GM21825 (cell line): ENCODE results near the gene ALDH1L2.
"Not testable (repeated sequence)": the region's sequence is repeated elsewhere in the genome, so short reads cannot be mapped to it uniquely, and the experiment has no call there.

ENCODE experiments used
- ATAC-seq: cut with Tn5 transposase; IDR thresholded peaks from one replicate; pipeline ENCODE4 v1.9.1; 2021; ENCODE audit warnings: mild to moderate bottlenecking, moderate library complexity; ENCODE audit not compliant: unreplicated experiment

ALDH1L2 gene

DNA sequence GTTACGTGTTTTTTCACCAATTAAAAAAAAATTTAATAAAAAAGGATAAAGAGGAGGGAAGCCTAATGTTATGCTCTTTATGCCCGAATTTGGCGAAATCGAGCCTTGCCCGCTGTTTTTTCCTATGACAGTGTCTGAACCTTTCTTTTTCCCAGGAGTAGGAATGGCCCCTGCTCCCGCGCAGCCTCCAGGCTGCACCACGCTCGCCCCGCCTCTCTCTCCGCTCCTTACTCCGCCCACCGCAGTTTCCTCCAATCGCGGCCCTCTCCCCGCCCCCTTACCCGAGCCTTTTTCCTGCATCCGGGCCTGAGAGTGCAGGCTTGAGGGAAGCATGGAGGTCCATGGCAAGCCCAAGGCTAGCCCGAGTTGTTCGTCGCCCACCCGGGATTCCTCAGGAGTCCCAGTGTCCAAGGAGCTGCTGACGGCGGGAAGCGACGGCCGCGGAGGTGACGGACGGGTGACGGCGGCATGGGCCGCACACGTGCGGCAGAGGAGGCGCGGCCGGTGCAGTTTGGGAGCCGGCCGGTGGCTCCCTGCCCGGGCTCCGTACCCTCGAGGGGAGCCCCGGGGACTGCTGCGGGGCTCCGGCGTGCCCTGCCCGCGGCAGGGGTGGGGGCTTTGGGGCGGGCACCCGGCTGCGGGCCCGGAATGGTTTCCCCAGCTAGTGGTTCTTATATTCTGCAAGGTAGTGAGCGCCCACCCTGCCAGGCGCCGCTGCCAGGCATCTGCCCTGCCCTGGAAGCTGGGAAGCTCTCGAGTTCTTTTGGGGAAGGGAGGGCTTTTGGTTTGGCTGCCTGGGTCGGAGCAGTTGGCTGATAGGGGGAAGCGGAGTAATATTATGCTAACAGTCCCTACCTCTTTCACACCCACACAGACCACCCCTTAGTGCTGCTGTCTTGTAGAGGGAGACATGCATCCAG lies 98.0 kb downstream of the ALDH1L2 start, which contains the start of gene NOPCHAP1:
Gene NOPCHAP1 (plus strand): TSS at position 295 of the 920 bp plus-strand sequence. CDS start 37 bp downstream, at position 332.
- peak; percentile 96 for ATAC-seq

DNA sequence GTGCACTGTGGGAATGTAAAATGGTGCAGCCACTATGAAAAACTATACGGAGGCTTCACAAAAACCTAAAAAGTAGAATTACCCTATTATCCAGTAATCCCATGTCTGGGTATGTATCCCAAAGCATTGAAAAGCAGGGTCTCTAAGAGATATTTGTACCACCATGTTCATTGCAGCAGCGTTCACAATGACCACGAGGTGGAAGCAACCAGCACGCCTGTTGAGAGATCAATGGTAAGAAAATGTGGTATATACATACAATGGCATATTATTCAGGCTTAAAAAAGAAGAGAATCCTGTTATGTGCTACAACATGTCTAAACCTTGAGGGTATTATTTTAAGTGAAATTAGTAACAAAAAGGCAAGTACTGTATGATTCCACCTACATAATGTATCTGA lies 99.1 kb downstream of the ALDH1L2 start:
- ATAC-seq: no peak

DNA sequence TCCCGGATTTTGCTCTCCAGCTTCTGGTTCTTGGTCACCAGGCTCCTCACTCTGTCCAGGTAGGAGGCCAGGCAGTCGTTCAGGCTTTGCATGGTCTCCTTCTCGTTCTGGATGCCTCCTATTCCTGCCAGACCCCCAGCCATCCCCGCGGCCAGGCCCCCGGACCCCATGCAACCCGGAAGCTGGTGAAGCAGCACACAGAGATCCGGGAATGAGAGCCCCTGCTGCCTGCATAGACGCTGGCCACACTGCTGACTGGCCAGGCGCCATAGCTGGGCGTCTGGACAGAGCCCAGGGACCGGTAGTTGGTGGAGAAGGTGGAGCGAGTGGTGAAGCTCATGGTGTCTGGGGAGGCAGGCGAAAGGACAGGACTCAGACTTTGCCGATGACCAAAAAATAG lies 106.6 kb downstream of the ALDH1L2 start:
- not testable (repeated sequence) for ATAC-seq

DNA sequence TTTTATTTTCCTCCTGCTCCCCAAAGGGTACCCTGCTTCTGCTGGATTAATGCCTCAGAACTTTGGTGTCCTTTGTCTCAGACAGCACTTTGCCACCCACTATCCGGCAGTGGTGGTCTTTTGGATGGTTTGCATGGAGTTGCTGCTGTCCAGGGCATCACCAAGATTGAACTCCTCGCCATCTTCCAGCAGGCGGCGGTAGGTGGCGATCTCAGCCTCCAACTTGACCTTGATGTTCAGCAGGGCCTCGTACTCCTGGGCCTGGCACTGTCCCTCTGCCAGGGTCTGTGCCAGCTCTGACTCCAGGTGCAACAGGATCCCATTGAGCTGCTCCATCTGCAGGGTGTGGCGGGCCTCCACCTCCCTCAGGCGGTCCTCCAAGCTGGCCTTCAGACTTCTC lies 107.6 kb downstream of the ALDH1L2 start:
- no peak for ATAC-seq

DNA sequence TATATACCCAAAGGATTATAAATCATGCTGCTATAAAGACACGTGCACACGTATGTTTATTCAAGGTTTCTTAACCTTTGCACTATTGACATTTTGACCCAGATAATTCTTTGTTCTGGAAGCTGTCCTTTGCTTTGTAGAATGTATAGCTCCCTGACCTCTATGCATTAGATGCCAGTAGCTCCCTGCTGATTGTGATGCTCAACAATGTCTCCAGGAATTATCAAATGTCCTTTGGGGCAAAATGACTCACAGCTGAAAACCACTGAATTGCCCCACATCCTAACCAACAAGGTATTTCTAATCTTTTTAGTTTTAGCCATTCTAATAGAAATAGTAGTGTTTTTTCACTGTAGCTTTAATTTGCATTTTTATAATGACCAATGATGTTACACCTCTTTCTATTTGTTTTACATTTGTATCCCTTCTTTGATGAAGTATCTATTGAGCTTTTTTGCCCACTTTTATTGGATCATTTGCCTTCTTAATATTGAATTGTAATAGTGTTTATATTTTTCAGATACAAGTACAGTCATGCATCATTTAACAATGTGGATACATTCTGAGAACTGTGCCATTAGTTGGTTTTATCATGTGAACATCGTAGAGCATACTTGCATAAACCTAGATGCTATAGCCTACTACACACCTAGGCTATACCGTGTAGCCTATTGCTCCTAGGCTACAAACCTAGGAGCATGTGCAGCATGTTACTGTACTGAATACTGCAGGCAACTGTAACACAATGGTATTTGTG lies 108.5 kb downstream of the ALDH1L2 start:
- ATAC-seq: no peak

- peak; percentile 97 for ATAC-seq
These were observed 109.5 kb downstream of the ALDH1L2 start for GRCh38 chr12:104974626-104975290.

DNA sequence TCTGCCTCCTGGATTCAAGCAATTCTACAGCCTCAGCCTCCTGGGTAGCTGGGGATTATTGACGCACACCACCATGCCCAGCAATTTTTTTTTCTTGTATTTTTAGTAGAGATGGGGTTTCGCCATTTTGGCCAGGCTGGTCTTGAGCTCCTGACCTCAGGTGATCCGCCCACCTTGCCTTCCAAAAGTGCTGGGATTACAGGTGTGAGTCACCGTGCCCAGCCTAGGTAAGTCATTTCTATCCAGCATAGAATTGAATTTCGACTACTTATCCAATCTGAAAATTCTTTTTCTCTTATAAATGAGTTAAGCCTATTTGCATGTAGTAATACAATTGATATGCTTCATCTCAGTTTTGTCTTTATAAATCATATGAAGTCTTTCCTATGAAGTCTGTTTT lies 111.0 kb downstream of the ALDH1L2 start:
- no peak for ATAC-seq

- no peak for ATAC-seq
These were observed 113.0 kb downstream of the ALDH1L2 start for GRCh38 chr12:104971306-104971705.
